Natural killer cell (primary cell): ENCODE measurements around the gene TMEM187. TPM values are rescaled to one million over a fixed set of nuclear protein-coding genes. Genes with fewer than 3 reads are reported as not detected.

ENCODE experiments used
- ATAC-seq, 3 donors: fragments of 150-1000 bp in 2 of 3; fragments of 200-7000 bp in 1 of 3; cut with Tn5 transposase; 1 replicate in 1 of 3; 2 replicates in 2 of 3; pipeline ENCODE4 v1.10.0; 2021; ENCODE audit warnings: mild to moderate bottlenecking in 2 of 3, moderate library complexity in 2 of 3
- DNase-seq, 2 donors: peaks; one replicate each; pipeline versions ENCODE4 v3.0.0 to v3.0.0-alpha.2; 2013 to 2021; ENCODE audit warnings: mixed read lengths in 1 of 2
- H3K27ac ChIP-seq: one replicate; pipeline ENCODE4 v1.5.1; 2013; ENCODE audit warnings: mild to moderate bottlenecking, low read length
- H3K27me3 ChIP-seq: one replicate; pipeline ENCODE4 v1.6.1; 2013; ENCODE audit warnings: low read length; ENCODE audit not compliant: control insufficient read depth, insufficient read depth
- H3K36me3 ChIP-seq: one replicate; pipeline ENCODE4 v1.6.1; 2013; ENCODE audit warnings: low read length; ENCODE audit not compliant: control insufficient read depth, insufficient read depth
- H3K4me1 ChIP-seq: one replicate; pipeline ENCODE4 v1.6.1; 2013; ENCODE audit warnings: low read length; ENCODE audit not compliant: control insufficient read depth, insufficient read depth
- H3K4me3 ChIP-seq: one replicate; pipeline ENCODE4 v1.5.1; 2013; ENCODE audit warnings: low read length
- H3K9me3 ChIP-seq: one replicate; pipeline ENCODE4 v1.6.1; 2013; ENCODE audit warnings: low read length; ENCODE audit not compliant: control insufficient read depth, insufficient read depth
- H3K27ac Mint-ChIP-seq, 2 donors: one replicate each; pipeline ENCODE4 v1.8.0; 2022; ENCODE audit warnings: mild to moderate bottlenecking in 2 of 2, mixed read lengths in 2 of 2, moderate library complexity in 1 of 2
- H3K27me3 Mint-ChIP-seq, 2 donors: one replicate each; pipeline ENCODE4 v1.8.0; 2022; ENCODE audit warnings: low read depth in 2 of 2, mixed read lengths in 2 of 2
- H3K36me3 Mint-ChIP-seq: one replicate; pipeline ENCODE4 v1.8.0; 2022; ENCODE audit warnings: mixed read lengths
- H3K4me1 Mint-ChIP-seq, 2 donors: one replicate each; pipeline ENCODE4 v1.8.0; 2022; ENCODE audit warnings: mixed read lengths in 2 of 2
- H3K4me3 Mint-ChIP-seq: one replicate; pipeline ENCODE4 v1.8.0; 2022; ENCODE audit warnings: mild to moderate bottlenecking, moderate library complexity, mixed read lengths
- H3K9me3 Mint-ChIP-seq, 2 donors: one replicate each; pipeline ENCODE4 v1.8.0; 2022; ENCODE audit warnings: mixed read lengths in 2 of 2
- CTCF ChIP-seq: fragments of 200-600 bp; IDR thresholded peaks from one replicate; pipeline ENCODE4 v1.8.0; 2022; ENCODE audit warnings: antibody characterized with exemption
- WGBS: methylation state at CpG from one replicate; pipeline ENCODE4 v1.1.7; 2013; ENCODE audit warnings: missing lambda C conversion rate; ENCODE audit not compliant: insufficient coverage; 5-methylcytosine and 5-hydroxymethylcytosine counted together
- intact Hi-C: fragments of 100-400 bp; cut with micrococcal nuclease; formaldehyde crosslinking; loops from one replicate; pipeline ENCODE4 v1.14.2; 2022
- total RNA-seq, 4 donors: library from RNA; stranded (reverse); fragments of 120-200 nt in 1 of 4; gene quantifications; one replicate each; pipeline versions ENCODE4 v1.2.3 to v1.2.4, GENCODE V29; 2013 to 2022

TMEM187 gene
- total RNA-seq, 3 donors from 2014 or later (not counting 1 experiment from before 2014, with no cell fraction given) = 1.2 to 4.3 (median 1.4) TPM

GRCh38 chrX:153934148-153934761 is 38.3 kb upstream of the TMEM187 start:
- Histone ChIP-seq H3K4me3 (peak overlapping the region; percentile 46), H3K36me3 (peaks cover 22% of the 10 kb centered on the region), H3K9me3 (no peaks in the 10 kb centered on the region), H3K4me1 (peaks cover 21% of the 10 kb centered on the region), H3K27me3 (no peaks in the 10 kb centered on the region), H3K27ac (no peak overlapping the region)
- intact Hi-C loops = no loop called here
- Mint-ChIP-seq H3K4me1 (peaks cover 4 to 18% of the 10 kb centered on the region in 2 donors), H3K36me3 (no peaks in the 10 kb centered on the region), H3K4me3 (peak overlapping the region; percentile 86), H3K27me3 (no peaks in the 10 kb centered on the region), H3K27ac (peak overlapping the region; percentile 50 to 64), H3K9me3 (no peaks in the 10 kb centered on the region)
- TF ChIP-seq CTCF = no peak
- DNase-seq (no peak), ATAC-seq (peak; percentile 18 to 40 (median 27))
- 8% methylated on average over 32 of the region's 33 CpGs for WGBS

GRCh38 chrX:153934762-153935325 is 37.7 kb upstream of the TMEM187 start, which contains the start of gene NAA10:
Gene NAA10 (minus strand): TSS chrX:153935037. CDS start chrX:153934904, 133 bp downstream.
- Histone ChIP-seq H3K27me3 (no peaks in the 10 kb centered on the region), H3K4me3 (peak within 1 kb of the TSS; percentile 46), H3K4me1 (peaks cover 17% of the 10 kb centered on the region), H3K27ac (no peak within 1 kb of the TSS), H3K36me3 (peaks cover 22% of the 10 kb centered on the region), H3K9me3 (no peaks in the 10 kb centered on the region)
- Mint-ChIP-seq H3K27ac (peak within 1 kb of the TSS; percentile 50 to 64), H3K4me3 (peak within 1 kb of the TSS; percentile 86), H3K36me3 (no peaks in the 10 kb centered on the region), H3K9me3 (no peaks in the 10 kb centered on the region), H3K27me3 (no peaks in the 10 kb centered on the region), H3K4me1 (peaks cover 4 to 18% of the 10 kb centered on the region in 2 donors)
- TF ChIP-seq CTCF = no peak
- DNase-seq = peak; percentile 41 to 70
- under 1% methylated on average over 75 of the region's 87 CpGs for WGBS
- ATAC-seq = peak; percentile 91 to 96 (median 94)
- intact Hi-C loops = no loop called here

GRCh38 chrX:153935326-153935851 is 37.2 kb upstream of the TMEM187 start:
- Histone ChIP-seq H3K27me3 (no peaks in the 10 kb centered on the region), H3K4me1 (peaks cover 17% of the 10 kb centered on the region), H3K4me3 (peak overlapping the region; percentile 39), H3K36me3 (peaks cover 19% of the 10 kb centered on the region), H3K27ac (no peak overlapping the region), H3K9me3 (no peaks in the 10 kb centered on the region)
- WGBS = 35% methylated on average over 25 of the region's 32 CpGs
- Mint-ChIP-seq H3K27ac (no peak overlapping the region), H3K4me1 (peaks cover 4 to 18% of the 10 kb centered on the region in 2 donors), H3K36me3 (no peaks in the 10 kb centered on the region), H3K9me3 (no peaks in the 10 kb centered on the region), H3K4me3 (peak overlapping the region; percentile 57), H3K27me3 (no peaks in the 10 kb centered on the region)
- ATAC-seq (no peak), DNase-seq (no peak)
- intact Hi-C loops = no loop called here
- no peak for TF ChIP-seq CTCF
